NT2/D1 (cell line): ENCODE measurements around the gene NTN1.

ENCODE experiments used
- SUZ12 ChIP-seq: IDR thresholded peaks from 2 replicates; pipeline ENCODE4 v1.6.1; 2011; ENCODE audit not compliant: insufficient read length, insufficient read depth; ENCODE audit errors: extremely low read depth
- YY1 ChIP-seq: IDR thresholded peaks from 2 replicates; pipeline ENCODE4 v1.6.1; 2011; ENCODE audit not compliant: insufficient read length, insufficient read depth

GRCh38 chr17:9205520-9206409 is 184.5 kb downstream of the NTN1 start:
- no peak for TF ChIP-seq YY1
- TF ChIP-seq SUZ12: no peak
